GM12878 (cell line): ENCODE data around the gene ZNF823. TPM values are rescaled to one million over a fixed set of nuclear protein-coding genes. Genes with fewer than 3 reads are reported as not detected.

Experiments used
- CBX3 ChIP-seq: fragments of 200-600 bp; sonication (generic); IDR thresholded peaks from 2 replicates; pipeline ENCODE4 v1.6.1; 2016; ENCODE audit warnings: low read depth, borderline replicate concordance
- DPF2 ChIP-seq: fragments of 450-650 bp; IDR thresholded peaks from 2 replicates; pipeline ENCODE4 v1.6.1; 2017; ENCODE audit warnings: mild to moderate bottlenecking
- EED ChIP-seq: sonication (generic); IDR thresholded peaks from 2 replicates; pipeline ENCODE4 v1.6.1; 2016; ENCODE audit warnings: antibody characterized with exemption, low read depth
- EZH2 ChIP-seq: IDR thresholded peaks from 2 replicates; pipeline ENCODE4 v1.6.1; 2012; ENCODE audit warnings: low read depth, mild to moderate bottlenecking, control low read depth, inconsistent platforms, low read length, borderline replicate concordance; ENCODE audit not compliant: control insufficient read depth
- IKZF1 ChIP-seq: fragments of 450-650 bp; conservative IDR thresholded peaks from 2 replicates; pipeline ENCODE4 v1.6.1; 2017; ENCODE audit warnings: antibody characterized with exemption, mild to moderate bottlenecking
- IKZF2 ChIP-seq, 2 experiments: fragments of 450-650 bp; IDR thresholded peaks; 2 replicates each; pipeline ENCODE4 v1.6.1; 2017; ENCODE audit warnings: mild to moderate bottlenecking in 2 of 2, moderate library complexity in 2 of 2
- NKRF ChIP-seq: fragments of 450-650 bp; conservative IDR thresholded peaks from 2 replicates; pipeline ENCODE4 v1.6.1; 2017; ENCODE audit warnings: mild to moderate bottlenecking, moderate library complexity
- RAD51 ChIP-seq: fragments of 450-650 bp; IDR thresholded peaks from 2 replicates; pipeline ENCODE4 v1.6.1; 2016; ENCODE audit warnings: moderate library complexity, mild to moderate bottlenecking, inconsistent platforms
- SPI1 ChIP-seq: IDR thresholded peaks from 2 replicates; pipeline ENCODE4 v1.6.1; 2011; ENCODE audit warnings: low read depth, mild to moderate bottlenecking, low read length, moderate library complexity, borderline replicate concordance; ENCODE audit not compliant: insufficient read depth
- TCF12 ChIP-seq: IDR thresholded peaks from 2 replicates; pipeline ENCODE4 v1.6.1; 2011; ENCODE audit warnings: low read depth, mild to moderate bottlenecking, low read length
- ZNF217 ChIP-seq: fragments of 450-650 bp; IDR thresholded peaks from 2 replicates; pipeline ENCODE4 v1.6.1; 2017; ENCODE audit warnings: antibody characterized with exemption, mild to moderate bottlenecking
- polyA plus RNA-seq, 11 experiments: library from polyadenylated mRNA; depleted of rRNA in 4 of 11; unstranded in 6 of 11; stranded (reverse) in 5 of 11; fragments of >200 nt; fragmentation: Nextera tagmentation in 4 of 11; fragmentation: Illumina TruSeq in 1 of 11; extraction: Ambion mirVana in 4 of 11; extraction: Trizol in 1 of 11; gene quantifications; 1 replicate in 1 of 11; 2 replicates in 10 of 11; pipeline versions ENCODE4 v1.2.1 to v1.2.3, GENCODE V29; 2011 to 2016; ENCODE audit warnings: inconsistent platforms in 2 of 11, missing spikeins in 2 of 11, low read depth in 1 of 11
- total RNA-seq, 4 experiments: library from RNA; depleted of rRNA in 3 of 4; stranded (reverse); fragments of >200 nt in 3 of 4; fragmentation: Illumina TruSeq in 1 of 4; extraction: Trizol in 1 of 4; gene quantifications; 2 replicates each; pipeline versions ENCODE4 v1.2.1 to v1.2.3, GENCODE V29; 2013 to 2021
- TF ChIP-seq, protein P1 (sequence below): fragments of 450-650 bp; IDR thresholded peaks from 2 replicates; pipeline ENCODE4 v1.6.1; 2017; ENCODE audit warnings: mild to moderate bottlenecking, low read depth, inconsistent platforms; ENCODE audit not compliant: poor library complexity, severe bottlenecking
- TF ChIP-seq, protein P2 (sequence below): fragments of 450-650 bp; IDR thresholded peaks from 2 replicates; pipeline ENCODE4 v1.6.1; 2017; ENCODE audit warnings: borderline replicate concordance
- TF ChIP-seq, protein P3 (sequence below): fragments of 450-650 bp; IDR thresholded peaks from 2 replicates; pipeline ENCODE4 v1.6.1; 2017; ENCODE audit warnings: mild to moderate bottlenecking, moderate library complexity
- TF ChIP-seq, protein P4 (sequence below): fragments of 150-350 bp; IDR thresholded peaks from 2 replicates; pipeline ENCODE4 v1.6.1; 2016; ENCODE audit warnings: low read depth, low read length

Gene ZNF823
- total and polyA plus RNA-seq, 10 of the 15 experiments (the other 5 are each of a cell fraction or from before 2014, with no cell fraction given) = 3.3 to 8.0 (median 4.5) TPM

DNA sequence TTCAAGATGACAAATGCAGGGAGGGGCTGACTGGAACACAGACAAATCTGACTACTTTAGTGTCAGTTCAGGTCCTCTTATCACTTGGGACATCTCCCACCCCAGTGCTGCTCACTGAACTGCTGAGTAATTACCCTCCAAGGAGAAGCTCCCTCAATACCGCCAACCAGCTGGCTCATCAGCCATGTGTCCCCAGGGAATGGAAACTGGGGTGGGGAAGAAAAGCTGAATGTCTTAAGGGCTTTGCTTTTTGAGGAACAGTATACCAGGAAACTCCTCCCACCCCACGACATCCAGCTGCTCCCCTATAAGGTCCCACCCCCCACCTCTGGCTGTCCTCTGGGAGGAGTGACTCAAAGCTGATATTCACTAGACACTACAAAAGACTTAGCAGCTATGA is 2.0 kb downstream of the ZNF823 start (continued):
- TF ChIP-seq, protein P1, sequence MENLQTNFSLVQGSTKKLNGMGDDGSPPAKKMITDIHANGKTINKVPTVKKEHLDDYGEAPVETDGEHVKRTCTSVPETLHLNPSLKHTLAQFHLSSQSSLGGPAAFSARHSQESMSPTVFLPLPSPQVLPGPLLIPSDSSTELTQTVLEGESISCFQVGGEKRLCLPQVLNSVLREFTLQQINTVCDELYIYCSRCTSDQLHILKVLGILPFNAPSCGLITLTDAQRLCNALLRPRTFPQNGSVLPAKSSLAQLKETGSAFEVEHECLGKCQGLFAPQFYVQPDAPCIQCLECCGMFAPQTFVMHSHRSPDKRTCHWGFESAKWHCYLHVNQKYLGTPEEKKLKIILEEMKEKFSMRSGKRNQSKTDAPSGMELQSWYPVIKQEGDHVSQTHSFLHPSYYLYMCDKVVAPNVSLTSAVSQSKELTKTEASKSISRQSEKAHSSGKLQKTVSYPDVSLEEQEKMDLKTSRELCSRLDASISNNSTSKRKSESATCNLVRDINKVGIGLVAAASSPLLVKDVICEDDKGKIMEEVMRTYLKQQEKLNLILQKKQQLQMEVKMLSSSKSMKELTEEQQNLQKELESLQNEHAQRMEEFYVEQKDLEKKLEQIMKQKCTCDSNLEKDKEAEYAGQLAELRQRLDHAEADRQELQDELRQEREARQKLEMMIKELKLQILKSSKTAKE = no peak
- TF ChIP-seq RAD51 = no peak
- TF ChIP-seq, protein P2, sequence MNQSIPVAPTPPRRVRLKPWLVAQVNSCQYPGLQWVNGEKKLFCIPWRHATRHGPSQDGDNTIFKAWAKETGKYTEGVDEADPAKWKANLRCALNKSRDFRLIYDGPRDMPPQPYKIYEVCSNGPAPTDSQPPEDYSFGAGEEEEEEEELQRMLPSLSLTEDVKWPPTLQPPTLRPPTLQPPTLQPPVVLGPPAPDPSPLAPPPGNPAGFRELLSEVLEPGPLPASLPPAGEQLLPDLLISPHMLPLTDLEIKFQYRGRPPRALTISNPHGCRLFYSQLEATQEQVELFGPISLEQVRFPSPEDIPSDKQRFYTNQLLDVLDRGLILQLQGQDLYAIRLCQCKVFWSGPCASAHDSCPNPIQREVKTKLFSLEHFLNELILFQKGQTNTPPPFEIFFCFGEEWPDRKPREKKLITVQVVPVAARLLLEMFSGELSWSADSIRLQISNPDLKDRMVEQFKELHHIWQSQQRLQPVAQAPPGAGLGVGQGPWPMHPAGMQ = no peak
- TF ChIP-seq CBX3 = no peak
- TF ChIP-seq TCF12 = 0 out of 2 replicates have a peak, but pooled peaks have one; percentile 51
- no peak for TF ChIP-seq DPF2
- TF ChIP-seq, protein P3, sequence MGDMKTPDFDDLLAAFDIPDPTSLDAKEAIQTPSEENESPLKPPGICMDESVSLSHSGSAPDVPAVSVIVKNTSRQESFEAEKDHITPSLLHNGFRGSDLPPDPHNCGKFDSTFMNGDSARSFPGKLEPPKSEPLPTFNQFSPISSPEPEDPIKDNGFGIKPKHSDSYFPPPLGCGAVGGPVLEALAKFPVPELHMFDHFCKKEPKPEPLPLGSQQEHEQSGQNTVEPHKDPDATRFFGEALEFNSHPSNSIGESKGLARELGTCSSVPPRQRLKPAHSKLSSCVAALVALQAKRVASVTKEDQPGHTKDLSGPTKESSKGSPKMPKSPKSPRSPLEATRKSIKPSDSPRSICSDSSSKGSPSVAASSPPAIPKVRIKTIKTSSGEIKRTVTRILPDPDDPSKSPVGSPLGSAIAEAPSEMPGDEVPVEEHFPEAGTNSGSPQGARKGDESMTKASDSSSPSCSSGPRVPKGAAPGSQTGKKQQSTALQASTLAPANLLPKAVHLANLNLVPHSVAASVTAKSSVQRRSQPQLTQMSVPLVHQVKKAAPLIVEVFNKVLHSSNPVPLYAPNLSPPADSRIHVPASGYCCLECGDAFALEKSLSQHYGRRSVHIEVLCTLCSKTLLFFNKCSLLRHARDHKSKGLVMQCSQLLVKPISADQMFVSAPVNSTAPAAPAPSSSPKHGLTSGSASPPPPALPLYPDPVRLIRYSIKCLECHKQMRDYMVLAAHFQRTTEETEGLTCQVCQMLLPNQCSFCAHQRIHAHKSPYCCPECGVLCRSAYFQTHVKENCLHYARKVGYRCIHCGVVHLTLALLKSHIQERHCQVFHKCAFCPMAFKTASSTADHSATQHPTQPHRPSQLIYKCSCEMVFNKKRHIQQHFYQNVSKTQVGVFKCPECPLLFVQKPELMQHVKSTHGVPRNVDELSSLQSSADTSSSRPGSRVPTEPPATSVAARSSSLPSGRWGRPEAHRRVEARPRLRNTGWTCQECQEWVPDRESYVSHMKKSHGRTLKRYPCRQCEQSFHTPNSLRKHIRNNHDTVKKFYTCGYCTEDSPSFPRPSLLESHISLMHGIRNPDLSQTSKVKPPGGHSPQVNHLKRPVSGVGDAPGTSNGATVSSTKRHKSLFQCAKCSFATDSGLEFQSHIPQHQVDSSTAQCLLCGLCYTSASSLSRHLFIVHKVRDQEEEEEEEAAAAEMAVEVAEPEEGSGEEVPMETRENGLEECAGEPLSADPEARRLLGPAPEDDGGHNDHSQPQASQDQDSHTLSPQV = no peak
- TF ChIP-seq EED = 0 out of 2 replicates have a peak, but pooled peaks have one; percentile 29
- 0 out of 2 replicates have a peak, but pooled peaks have one; percentile 27 for TF ChIP-seq SPI1
- no peak for TF ChIP-seq NKRF
- TF ChIP-seq IKZF1 = peak; percentile 29; the same call in 1 of the 2 replicates
- TF ChIP-seq, protein P4, sequence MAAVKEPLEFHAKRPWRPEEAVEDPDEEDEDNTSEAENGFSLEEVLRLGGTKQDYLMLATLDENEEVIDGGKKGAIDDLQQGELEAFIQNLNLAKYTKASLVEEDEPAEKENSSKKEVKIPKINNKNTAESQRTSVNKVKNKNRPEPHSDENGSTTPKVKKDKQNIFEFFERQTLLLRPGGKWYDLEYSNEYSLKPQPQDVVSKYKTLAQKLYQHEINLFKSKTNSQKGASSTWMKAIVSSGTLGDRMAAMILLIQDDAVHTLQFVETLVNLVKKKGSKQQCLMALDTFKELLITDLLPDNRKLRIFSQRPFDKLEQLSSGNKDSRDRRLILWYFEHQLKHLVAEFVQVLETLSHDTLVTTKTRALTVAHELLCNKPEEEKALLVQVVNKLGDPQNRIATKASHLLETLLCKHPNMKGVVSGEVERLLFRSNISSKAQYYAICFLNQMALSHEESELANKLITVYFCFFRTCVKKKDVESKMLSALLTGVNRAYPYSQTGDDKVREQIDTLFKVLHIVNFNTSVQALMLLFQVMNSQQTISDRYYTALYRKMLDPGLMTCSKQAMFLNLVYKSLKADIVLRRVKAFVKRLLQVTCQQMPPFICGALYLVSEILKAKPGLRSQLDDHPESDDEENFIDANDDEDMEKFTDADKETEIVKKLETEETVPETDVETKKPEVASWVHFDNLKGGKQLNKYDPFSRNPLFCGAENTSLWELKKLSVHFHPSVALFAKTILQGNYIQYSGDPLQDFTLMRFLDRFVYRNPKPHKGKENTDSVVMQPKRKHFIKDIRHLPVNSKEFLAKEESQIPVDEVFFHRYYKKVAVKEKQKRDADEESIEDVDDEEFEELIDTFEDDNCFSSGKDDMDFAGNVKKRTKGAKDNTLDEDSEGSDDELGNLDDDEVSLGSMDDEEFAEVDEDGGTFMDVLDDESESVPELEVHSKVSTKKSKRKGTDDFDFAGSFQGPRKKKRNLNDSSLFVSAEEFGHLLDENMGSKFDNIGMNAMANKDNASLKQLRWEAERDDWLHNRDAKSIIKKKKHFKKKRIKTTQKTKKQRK = no peak
- peak in 1 of 2 experiments; percentile 34; a peak in 1 of 4 replicates for TF ChIP-seq IKZF2 (IDR thresholded peaks at IDR 0.05)
- no peak for TF ChIP-seq ZNF217
- no peak for TF ChIP-seq EZH2
